T-helper 1 cell (primary cell): ENCODE results near the gene KCNIP1.

Source experiments
- DNase-seq, 5 donors: peaks; one replicate each; pipeline ENCODE4 v3.0.0-alpha.2; 2012 to 2020

The KCNIP1 gene

DNA sequence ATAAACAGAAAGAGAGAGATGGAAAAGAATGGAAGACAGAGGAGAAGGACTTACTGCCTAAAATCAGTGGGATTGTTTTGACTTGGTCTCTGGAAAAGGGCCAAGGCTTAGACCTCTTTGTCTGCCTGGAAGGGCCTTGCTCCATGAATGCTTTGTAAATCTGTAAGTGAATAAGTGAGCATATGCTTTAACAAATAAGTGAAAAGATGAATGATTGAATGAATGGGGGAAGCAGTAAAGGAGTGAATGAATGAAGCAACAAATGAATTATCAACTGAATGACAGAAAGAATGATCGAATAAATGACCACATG is 5.5 kb downstream of the KCNIP1 start:
- no peak for DNase-seq

DNA sequence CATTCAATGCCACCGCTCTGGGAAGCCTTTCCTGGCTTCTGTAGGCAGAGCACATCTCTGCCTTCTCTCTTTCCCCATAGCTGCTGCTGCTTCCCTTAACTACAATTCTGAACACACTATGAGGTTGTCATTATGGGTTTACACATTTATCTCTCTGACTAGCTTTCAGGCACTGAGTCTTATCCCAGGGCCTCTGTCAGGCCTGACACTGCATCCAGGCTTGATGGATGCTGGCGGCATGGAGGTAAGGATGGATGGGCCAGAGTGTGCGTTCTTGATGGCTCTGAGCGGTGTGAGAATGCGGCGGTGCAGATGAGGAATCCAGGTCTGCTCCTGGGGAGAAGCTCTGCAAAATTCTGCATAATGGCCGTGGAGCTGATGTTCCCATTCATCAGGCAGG is 6.3 kb downstream of the KCNIP1 start:
- DNase-seq, result no peak

DNA sequence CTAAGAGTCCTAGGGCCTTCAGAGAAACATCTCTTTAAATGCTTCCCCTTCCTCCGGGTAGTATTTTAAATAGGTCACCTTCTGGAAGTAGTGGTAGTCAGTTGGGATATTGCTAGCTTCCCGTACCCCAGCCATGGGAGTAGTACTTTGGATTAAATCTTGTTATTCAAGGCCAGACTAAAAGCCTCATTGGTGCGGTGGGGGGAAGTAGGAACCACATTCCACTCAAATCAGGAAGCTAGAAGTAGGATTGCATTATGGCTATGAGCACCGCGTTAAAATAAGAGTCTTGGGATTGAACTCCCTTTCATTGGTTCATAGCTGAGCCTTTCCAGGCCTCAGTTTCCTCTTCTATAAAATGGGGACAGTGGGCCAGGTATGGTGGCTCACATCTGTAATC is 6.7 kb downstream of the KCNIP1 start:
- DNase-seq, result no peak

DNA sequence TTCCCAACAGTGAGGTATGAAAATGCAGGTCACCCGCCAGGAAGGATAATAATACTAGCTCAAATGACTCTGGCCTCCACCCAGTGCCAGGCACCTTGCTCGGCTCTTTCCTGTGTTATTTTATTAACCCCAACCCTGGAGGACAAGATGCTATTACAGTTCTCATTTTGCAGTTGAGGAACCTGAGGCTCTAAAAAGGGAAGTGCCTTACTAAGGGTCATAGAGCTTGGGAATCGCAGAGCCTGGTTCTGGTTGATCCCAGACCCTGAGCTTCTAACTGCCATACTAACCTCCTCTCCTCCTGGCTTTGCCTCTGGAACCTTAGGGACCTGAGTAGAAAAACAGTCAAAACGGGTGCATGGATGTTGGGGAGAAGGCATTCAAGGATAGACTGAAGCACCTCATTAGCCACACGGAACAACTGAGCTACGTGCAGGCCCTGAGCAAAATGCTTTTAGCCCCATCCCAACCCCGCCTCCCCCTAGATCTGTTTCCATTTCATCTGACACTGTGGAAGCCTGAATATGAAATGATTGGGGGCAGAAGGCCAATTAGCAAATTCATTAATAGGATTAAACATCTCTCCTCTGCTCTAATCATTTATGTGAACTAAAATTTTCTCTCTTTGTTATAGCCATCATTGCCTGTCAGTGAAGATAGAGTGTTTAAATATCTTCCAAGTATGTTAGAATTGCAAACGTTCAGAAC is 7.9 kb downstream of the KCNIP1 start:
- no peak for DNase-seq

DNA sequence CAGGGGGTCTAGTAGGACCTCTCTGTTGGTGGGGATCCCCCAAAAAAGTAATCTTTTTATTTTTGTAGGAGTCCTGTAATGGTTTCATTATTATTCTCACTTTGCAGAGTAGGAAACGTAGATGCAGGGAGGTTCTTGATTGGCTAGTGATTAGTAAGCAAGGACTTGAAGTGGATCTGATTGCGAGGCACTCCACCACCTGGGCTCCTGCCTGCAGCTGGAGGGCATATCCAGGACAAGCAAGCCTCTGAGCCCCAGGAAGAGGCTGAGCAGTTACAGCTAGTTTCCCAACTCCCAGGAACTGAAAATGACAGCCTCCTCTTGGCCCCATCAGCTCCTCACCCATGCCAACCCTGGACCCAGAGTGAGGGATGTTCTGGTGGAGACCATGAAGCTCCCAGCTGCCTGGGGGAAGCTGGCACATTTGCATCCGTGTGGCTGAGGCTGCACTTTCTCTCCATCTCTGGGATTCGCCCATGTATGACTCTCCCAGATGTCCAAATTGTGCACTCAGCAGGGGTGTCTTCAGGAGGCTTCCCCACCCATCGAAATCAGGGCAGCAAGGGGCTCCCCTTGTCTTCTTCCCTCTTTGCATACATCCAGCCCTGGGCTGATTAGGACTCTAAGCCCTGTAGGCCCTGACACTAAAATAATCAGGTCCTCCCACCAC is 10.2 kb downstream of the KCNIP1 start:
- no peak for DNase-seq

DNA sequence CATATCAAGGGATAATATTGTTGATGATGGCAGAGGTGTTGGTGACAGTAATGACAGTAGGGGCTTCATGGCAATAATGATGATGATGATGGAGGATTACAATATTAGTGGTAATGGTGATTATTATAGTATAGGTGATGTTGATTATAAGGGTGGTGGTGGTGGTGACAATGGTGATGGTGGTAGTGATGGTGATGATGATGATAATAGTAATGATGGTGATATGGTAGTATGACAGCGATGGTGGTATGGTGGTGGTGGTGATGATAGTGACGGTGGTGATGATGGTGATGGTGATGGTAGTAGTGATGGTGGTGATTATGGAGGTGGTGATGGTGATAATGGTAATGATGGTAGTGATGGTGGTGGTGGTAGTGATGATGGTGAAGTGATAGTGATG is 13.6 kb downstream of the KCNIP1 start:
- no peak for DNase-seq

DNA sequence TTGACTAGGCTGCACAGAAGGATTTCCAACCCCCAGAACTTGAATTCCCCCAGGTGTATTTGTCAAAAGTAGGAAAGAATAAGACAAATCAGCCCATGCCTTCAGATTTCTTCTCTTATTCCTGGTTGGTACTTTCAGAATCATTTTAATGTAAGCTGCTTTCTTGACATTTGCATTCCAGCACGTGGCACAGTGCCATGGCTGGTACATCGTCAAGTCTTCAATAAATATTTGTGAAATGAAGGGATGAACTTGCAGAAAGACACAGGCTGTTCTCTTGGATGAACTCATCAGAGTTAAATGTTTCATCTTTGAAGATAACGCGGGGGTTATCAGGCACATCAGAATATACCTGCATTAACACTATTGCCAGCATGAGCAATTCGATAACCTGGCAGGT is 14.5 kb downstream of the KCNIP1 start:
- no peak for DNase-seq

DNA sequence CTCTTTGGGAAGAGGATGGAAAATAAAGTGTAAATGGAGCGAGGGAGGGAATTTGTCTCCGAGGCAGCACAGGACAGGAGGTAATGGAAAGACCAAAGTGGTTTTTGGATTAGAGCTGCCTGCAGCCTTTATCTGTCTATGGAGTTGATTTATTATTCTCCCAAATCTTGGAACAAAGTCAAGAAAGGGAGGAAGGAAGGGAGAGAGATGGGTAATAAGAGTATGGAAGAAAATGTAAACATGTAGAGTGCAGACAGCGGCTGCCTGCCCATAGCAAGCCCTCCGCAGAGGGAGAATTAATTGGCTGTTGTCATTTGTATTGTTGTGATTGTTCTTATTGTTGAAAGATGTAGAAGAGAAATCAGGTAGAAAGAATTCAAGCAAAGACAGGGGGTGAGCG is 15.7 kb downstream of the KCNIP1 start:
- no peak for DNase-seq

DNA sequence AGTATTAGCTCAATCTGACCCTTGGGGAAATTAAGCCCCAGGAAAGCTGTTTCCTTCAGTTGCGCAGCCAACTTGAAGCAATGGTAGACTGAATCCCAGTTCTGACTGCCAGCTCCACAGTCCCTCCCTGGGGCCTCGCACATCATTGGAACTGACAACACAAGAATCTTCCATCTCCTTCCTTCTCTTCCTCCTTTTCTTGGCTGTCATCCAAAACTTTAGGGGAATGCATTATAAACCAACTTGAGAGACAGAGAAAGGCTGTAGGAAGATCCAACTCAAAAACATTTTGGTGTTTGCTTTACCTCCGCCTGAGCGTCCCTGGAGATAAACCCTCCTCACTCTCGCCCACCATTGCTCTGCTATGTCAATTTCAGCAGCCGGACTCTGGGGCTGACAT is 16.6 kb downstream of the KCNIP1 start:
- no peak for DNase-seq

DNA sequence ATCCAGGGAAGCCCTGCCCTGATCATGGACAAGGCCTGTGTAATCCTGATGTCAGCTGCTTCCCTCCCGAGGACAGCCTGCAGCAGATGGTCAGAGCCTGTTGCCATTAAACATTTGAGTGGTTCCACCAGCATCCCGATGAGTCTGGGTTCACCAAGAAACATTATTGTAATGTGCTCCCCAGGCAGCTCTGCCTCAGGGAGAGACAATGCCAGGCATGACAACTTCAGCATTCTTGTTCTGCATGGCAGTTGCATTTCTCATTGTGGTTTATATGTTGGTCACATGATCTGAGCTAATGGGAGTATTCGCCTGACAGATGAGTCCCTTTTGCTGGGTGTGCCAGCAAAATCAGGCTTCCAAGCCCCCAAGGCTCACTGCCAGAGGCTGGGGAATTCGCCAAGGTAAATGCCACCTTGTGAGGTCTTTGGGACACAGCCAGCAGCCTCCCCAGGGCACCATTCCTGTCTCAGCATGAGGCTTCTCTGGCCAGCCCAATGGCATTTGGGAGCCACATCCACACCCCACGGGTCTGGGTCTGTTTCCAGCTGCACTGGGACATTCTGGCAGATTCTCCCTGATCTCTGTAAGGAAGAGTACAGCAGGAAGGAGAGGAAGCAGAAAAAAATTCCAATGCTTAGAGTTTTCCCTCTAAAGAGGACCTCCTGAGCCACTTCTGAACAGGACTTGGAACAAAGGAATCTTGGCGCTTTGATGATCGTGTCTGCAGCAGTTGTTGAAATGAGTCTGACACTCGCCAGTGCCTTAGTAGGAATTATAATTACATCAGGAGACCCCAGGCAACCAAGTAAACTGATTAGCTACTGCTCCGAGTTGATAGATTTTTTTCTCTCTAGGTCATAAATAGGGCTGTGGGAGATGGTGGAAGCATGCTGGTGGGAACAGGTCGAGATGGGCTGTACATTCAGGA is 18.7 kb downstream of the KCNIP1 start:
- no peak for DNase-seq

DNA sequence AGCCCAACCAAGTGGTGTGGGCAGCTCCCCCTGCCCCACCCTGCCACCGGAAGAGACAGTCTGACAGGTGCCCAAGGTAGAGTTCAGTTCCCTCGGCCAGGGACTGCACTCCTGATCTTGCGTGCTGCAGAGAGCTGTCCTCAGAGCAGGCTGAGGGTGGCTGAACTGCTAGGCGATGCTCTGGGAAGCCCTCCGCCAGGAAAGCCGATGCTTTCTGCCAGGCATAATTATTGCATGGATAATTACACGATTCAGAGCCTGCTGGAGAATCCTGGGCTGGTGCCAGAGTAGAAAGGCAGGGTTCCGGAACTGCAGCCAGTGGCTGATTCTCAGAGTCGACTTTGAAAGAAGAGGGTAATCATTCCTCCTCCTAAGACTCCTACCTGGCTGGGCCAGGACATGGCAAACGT is 19.3 kb downstream of the KCNIP1 start:
- DNase-seq, result no peak

DNA sequence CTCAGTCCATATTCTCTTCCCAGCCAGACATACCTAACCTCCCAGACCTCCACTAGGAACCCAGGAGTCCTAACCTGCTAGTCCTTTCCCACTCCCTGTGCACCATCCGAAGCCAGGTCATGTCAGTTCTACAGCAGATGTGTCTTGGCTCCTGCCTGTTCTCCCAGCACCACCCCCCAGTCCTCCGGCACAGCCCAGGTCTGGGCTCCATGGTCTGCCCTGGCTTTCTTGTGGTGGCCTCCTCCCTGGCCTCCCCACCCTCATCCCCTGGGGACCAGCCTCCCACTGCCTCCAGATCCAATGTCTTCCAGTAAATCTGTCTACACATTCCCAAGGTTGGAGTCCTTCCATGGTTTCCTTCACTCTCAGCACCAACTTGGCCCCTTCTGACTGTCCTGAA is 20.0 kb downstream of the KCNIP1 start:
- DNase-seq, result no peak

DNA sequence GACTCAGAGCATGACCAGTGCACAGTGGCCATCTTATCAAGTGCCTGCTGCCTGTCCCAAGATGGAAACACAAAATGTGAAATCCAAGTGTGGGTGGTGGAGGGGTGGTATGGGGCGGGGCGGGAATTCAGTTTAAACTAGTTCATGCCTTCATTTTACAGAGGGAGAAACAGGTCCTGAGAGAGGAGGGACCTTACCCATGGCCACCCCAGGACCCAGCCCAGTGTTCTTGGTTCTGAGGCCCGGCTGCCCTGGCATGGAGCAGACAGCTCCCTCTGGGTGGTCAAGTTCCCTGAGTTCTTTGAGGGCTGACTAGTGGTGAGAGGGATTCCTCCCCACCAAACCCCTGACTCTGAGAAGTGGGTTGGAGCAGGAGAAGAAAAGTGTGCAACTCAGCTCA is 20.8 kb downstream of the KCNIP1 start:
- no peak for DNase-seq

DNA sequence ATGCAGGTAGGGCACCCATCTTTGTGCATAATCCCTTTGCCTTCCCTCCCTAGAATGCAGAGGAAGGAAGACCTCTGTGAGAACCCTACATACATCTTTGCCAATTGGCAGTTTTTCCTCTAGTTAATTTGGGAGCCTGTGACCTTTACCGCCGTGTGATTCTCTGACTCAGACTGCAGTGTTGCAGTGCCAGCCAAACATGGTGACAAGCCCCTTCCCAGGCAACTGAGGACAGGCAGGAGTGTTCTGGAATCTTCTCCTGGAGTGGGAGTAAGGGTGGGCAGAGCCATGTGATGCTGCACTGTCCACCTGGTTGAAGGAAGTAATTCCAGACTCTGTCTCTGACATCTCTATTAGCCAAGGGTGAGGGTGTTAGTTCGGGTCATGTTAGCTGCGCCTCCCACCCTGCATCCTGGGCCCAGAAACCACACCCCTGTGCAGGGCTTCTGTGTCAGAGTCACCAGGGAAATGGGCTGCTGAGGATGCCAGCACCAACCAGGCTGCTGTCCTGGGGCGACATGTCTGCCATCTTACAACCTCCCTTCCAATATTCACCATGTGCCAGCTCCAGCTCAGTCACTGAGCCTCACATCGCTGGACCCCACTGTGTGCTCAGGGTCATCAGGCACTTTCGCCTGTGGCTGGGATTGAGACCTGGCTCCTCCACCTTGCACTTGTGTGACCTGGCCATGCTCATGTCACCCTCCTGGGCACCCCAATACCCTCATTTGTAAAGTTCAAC is 21.8 kb downstream of the KCNIP1 start:
- DNase-seq, result no peak

DNA sequence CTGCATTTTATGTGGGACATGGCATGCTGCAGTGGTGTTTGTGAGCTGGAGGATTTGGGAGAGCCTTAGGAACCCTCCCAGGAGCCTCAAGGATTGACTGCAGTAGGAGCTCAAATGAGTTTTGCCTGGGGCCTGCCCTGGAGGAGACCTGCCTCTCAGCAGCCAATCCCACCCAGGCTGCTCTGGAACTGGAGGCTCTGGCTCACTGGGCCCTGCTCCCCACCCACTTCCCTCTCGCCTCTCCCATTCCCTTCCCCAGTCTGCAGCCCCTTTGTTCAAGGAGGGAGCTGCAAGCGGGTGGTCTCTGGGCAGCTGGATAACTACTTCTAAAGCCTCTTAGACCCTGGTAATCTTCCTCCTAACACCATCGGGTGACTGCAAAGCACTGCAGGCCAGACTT is 24.2 kb downstream of the KCNIP1 start:
- DNase-seq, result no peak

DNA sequence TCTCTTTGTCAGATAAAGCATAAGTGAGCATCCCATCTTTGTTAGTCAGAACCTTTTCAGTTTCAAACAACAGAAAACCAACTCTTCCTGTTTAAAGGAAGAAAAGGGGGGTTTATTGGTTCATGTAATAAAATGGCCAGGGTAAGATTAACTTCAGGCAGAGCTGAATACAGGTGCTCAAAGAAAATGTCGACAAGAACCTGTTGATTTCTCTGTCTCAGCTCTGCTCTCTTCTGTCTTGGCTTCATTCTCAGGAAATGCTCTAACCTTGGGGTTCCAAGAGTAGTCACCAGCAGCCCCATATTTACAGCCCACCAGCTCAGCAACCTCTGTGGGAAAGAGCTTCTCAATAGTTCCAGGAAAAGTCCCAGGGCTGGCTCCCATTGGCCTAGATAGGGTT is 25.2 kb downstream of the KCNIP1 start:
- DNase-seq, result no peak

DNA sequence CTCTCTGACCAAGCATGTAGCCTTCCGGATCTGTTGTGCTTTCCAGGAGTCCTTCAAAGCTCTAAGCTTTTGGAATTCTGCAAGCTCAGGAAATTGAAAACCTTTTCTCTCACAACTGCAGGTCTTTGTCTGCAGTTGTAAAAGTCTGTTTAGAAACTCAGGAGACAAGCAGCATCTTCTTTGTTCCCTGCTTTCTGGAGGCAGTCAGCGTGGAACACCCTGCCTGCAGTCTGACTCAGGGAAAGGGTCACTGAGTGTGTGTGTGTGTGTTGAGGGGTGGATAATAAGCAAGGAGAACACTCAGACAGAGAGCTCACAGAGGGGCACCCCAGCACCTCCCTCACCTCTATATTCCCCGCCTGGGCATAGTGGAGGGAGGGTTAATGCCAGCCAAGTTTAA is 29.1 kb downstream of the KCNIP1 start:
- DNase-seq, result no peak

DNA sequence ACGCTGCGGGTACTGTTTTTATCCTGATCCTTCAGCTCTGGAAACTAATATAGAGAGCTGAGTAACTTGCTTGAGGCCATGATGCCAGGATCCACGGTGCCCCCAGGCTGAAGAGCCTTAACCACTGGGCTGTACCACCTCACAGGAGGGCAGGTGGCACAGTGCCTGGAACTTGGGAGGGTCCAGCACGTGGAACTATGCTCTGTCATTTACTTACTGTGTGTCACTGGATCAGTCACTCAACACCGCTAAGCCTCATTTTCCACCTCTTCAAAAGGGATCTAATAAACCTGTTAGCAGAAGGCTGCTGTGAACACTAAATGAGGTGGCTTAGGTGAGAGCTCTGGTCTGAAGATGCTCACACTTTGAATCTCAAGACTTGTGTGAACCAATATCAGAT is 29.6 kb downstream of the KCNIP1 start:
- no peak for DNase-seq

DNA sequence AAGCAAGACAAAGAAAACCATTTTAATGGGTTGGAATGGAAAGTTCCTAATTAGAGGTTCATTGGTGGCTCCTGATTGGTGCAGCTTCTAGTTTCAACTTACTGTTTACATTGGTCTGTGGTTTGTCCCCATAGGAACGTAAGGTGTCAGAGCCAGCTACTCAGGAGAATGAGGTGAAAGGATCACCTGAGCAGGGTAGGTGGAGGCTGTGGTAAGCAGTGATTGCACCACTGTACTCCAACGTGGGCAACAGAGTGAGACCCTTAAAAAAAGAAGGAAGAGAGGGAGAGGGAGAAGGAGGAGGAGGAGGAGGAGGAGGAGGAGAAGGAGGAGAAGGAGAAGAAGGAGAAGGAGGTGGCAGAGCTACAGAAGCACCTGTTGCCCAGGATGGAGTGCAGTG is 30.4 kb downstream of the KCNIP1 start:
- DNase-seq, result no peak

DNA sequence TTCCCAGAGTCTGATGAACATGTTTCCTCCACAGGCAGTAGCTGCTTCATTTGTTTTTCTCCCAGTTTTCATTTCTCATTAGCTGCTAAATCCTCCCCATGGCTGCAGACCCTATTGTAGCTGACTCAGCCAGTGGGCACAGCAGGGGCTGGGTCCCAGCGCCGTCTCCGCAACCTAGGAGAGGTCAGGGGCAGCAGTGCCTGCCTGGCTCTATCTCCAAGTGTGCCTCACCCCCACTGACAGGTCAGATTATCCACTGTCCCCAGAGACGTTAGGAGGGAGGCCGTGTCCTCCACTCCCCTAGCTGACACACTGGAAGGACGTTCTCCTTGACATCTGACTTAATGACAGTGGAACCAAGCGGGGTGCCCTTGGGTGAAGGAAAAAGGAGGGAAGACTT is 31.1 kb downstream of the KCNIP1 start:
- no peak for DNase-seq

DNA sequence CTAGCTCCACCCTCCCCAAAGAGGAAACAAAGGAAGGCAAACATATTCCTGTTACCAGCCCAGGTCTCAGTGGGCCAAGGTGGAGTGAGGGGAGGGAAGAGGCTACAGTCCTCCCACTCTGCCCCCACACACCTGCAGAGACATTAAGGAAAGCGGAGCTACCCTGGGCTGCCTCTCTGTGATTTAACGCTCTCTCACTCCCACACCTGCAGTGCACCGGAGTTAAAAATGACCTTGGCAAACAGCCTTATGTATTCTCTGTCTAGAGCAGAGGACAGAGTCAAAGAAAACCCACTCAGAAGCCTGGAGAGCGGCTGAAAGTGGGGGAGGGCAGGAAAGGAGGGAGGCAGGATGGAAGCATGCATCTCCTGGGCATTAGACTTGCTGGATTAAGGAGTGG is 32.7 kb downstream of the KCNIP1 start:
- no peak for DNase-seq

DNA sequence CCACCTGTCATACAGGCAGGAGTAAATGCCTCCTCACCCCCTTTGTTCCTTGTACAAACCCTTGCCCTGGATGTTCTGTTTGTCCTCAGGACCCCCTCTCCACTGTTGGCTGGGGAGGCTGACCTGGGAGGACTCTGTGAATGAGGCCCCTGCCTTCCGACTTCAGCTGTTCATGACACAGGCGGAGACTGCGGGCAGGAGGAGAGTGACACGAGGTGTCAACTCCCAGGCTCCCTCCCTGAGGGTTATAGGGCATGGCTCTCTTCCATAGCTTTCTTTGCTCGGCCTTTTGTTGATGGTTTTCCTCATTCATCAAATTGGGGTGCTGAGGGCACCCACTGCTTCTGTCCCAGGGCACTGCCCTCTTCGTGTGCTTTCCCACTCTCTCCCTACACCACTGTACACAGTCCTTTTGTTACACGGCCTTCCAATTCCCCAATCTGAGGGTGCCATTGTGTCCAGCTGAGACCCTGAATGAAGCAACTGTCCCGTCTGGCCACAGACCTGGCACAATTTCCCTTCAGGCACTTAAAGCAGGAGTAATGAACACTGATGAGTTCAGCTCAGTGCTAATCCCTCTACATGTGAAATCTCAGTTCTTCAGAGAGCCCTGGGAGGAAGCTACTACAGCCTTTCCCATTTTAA is 33.8 kb downstream of the KCNIP1 start:
- DNase-seq, result no peak

DNA sequence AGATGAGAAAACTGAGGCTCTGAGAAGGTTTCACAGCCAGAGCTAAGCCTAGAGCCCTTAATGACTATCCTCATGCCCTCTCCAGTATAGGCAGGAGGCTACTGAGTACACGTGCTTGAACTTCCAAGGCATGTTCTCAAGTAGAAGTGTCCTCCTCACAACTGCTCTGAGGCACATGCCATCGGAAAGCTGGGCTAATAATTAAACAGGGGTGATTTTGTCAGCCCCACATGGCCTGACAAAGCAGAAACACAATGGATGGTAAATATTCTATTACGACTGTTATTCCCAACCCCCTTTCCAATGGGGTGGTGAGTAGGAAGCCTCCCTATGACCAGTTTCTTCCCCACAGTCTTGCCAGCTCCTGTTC is 34.3 kb downstream of the KCNIP1 start:
- no peak for DNase-seq
